IPS-18a (cell line): ENCODE data around the gene CYP4F3.
"Not testable (repeated sequence)": the region's sequence is repeated elsewhere in the genome, so short reads cannot be mapped to it uniquely, and the experiment has no call there.

ENCODE experiments used
- H3K27ac ChIP-seq: one replicate; pipeline ENCODE4 v1.5.1; 2013; ENCODE audit warnings: low read length
- H3K27me3 ChIP-seq: one replicate; pipeline ENCODE4 v1.6.1; 2013; ENCODE audit warnings: mild to moderate bottlenecking, low read length; ENCODE audit not compliant: control insufficient read depth, insufficient read depth
- H3K36me3 ChIP-seq: one replicate; pipeline ENCODE4 v1.6.1; 2013; ENCODE audit warnings: low read depth, low read length; ENCODE audit not compliant: control insufficient read depth
- H3K4me1 ChIP-seq: one replicate; pipeline ENCODE4 v1.6.1; 2013; ENCODE audit warnings: low read depth, low read length; ENCODE audit not compliant: control insufficient read depth
- H3K4me3 ChIP-seq: one replicate; pipeline ENCODE4 v1.5.1; 2013; ENCODE audit warnings: low read length
- H3K9ac ChIP-seq: one replicate; pipeline ENCODE4 v1.6.1; 2013; ENCODE audit warnings: mild to moderate bottlenecking, low read length, moderate library complexity
- H3K9me3 ChIP-seq: one replicate; pipeline ENCODE4 v1.6.1; 2013; ENCODE audit warnings: low read depth, low read length; ENCODE audit not compliant: control insufficient read depth

Gene CYP4F3

GRCh38 chr19:15672580-15673175, 32.0 kb downstream of the CYP4F3 start, which contains the start of gene CYP4F12:
TSS of gene CYP4F12 (plus strand) at chr19:15673087. CDS start at chr19:15673530, 443 bp downstream.
- H3K36me3 ChIP-seq, result no peaks in the 10 kb centered on the region
- H3K4me1 ChIP-seq, result no peaks in the 10 kb centered on the region
- H3K4me3 ChIP-seq, result no peak within 1 kb of the TSS
- no peaks in the 10 kb centered on the region for H3K27me3 ChIP-seq
- H3K27ac ChIP-seq, result no peak within 1 kb of the TSS
- peaks cover 36% of the 10 kb centered on the region for H3K9me3 ChIP-seq
- H3K9ac ChIP-seq, result no peak within 1 kb of the TSS

GRCh38 chr19:15673176-15673654, 32.5 kb downstream of the CYP4F3 start:
- no peak overlapping the region for H3K4me3 ChIP-seq
- no peaks in the 10 kb centered on the region for H3K4me1 ChIP-seq
- H3K27ac ChIP-seq, result no peak overlapping the region

GRCh38 chr19:15675560-15675959, 34.9 kb downstream of the CYP4F3 start:
- Histone ChIP-seq H3K4me1 (no peaks in the 10 kb centered on the region), H3K9ac (no peak overlapping the region), H3K4me3 (no peak overlapping the region), H3K27me3 (no peaks in the 10 kb centered on the region), H3K36me3 (no peaks in the 10 kb centered on the region), H3K9me3 (peaks cover 42% of the 10 kb centered on the region), H3K27ac (no peak overlapping the region)

More at GRCh38 chr19:15673176-15673654, 32.5 kb downstream of the CYP4F3 start:
- H3K9me3 ChIP-seq, result peaks cover 37% of the 10 kb centered on the region
- no peaks in the 10 kb centered on the region for H3K27me3 ChIP-seq
- H3K9ac ChIP-seq, result no peak overlapping the region
- no peaks in the 10 kb centered on the region for H3K36me3 ChIP-seq

- peaks cover 45% of the 10 kb centered on the region for H3K9me3 ChIP-seq
- no peak overlapping the region for H3K4me3 ChIP-seq
These were observed 38.4 kb downstream of the CYP4F3 start for GRCh38 chr19:15679089-15679488.

GRCh38 chr19:15679865-15680264, 39.2 kb downstream of the CYP4F3 start:
- H3K9me3 ChIP-seq, result peaks cover 52% of the 10 kb centered on the region
- not testable (repeated sequence) for H3K27ac ChIP-seq

More at GRCh38 chr19:15679089-15679488, 38.4 kb downstream of the CYP4F3 start:
- no peak overlapping the region for H3K9ac ChIP-seq
- no peaks in the 10 kb centered on the region for H3K36me3 ChIP-seq
- no peaks in the 10 kb centered on the region for H3K4me1 ChIP-seq
- H3K27me3 ChIP-seq, result no peaks in the 10 kb centered on the region
- no peak overlapping the region for H3K27ac ChIP-seq

DNA sequence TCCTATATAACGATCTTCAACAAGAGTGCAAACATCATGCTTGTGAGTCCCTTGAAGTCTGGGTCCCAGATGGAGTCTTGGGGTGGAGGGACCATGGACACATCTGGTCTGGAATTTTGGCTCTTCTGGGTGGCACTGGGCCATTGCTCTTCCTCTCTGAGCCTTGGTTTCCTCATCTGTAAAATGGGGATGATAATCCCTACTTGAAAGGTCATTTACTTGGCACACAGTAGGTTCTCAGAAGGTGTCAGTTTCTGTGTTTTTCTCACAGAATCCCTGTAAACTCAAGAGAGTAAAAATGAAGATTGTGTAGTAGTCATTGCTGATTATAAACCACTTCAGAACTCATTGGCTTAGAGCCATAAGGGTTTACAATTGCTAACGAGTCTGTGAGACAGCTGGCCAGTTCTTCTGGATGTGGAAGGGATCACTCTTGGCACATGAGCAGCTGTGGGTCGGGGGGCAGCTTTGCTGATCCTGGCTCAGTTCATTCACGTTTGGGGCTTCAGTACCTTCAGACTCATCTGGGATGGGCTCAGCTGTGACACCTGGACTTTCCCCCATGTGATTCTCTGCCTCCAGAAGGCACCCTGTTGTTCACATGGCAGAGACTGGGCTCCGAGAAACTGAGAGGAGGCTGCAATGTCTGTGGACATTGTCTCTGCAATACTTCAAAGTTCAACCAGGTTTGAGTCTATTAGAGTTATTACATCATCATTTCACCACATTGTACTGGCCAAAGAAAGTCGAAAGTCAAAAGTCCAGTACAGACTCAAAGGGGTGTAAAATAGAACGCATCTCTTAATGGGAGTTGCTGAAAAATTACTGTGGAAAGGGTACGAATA, 40.0 kb downstream of the CYP4F3 start:
- H3K9me3 ChIP-seq, result peaks cover 51% of the 10 kb centered on the region
- no peaks in the 10 kb centered on the region for H3K4me1 ChIP-seq
- H3K27ac ChIP-seq, result no peak overlapping the region
- H3K4me3 ChIP-seq, result no peak overlapping the region
- H3K36me3 ChIP-seq, result no peaks in the 10 kb centered on the region
- no peaks in the 10 kb centered on the region for H3K27me3 ChIP-seq
- H3K9ac ChIP-seq, result no peak overlapping the region

More at GRCh38 chr19:15679865-15680264, 39.2 kb downstream of the CYP4F3 start:
- not testable (repeated sequence) for H3K9ac ChIP-seq, H3K4me1 ChIP-seq, H3K27me3 ChIP-seq, H3K36me3 ChIP-seq, H3K4me3 ChIP-seq

GRCh38 chr19:15683411-15683810, 42.7 kb downstream of the CYP4F3 start:
- H3K9ac ChIP-seq, result no peak overlapping the region
- no peaks in the 10 kb centered on the region for H3K36me3 ChIP-seq
- no peaks in the 10 kb centered on the region for H3K27me3 ChIP-seq
- peaks cover 43% of the 10 kb centered on the region for H3K9me3 ChIP-seq
- H3K4me3 ChIP-seq, result no peak overlapping the region
- H3K27ac ChIP-seq, result no peak overlapping the region
- H3K4me1 ChIP-seq, result no peaks in the 10 kb centered on the region

DNA sequence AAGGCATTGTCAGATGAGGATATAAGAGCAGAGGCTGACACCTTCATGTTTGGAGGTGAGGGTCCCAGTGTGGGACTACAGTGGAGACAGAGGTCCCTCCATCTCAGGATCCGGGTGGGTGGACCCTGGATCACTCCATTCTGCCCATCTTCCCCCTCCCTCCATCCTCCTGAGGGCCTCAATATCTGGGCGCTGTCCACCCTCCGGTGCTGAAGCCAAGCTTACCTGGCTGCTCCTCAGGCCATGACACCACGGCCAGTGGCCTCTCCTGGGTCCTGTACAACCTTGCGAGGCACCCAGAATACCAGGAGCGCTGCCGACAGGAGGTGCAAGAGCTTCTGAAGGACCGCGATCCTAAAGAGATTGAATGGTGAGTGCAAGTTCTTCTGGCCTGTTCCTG, 44.1 kb downstream of the CYP4F3 start:
- peaks cover 35% of the 10 kb centered on the region for H3K9me3 ChIP-seq
- H3K9ac ChIP-seq, result no peak overlapping the region
- H3K4me3 ChIP-seq, result no peak overlapping the region
- H3K27me3 ChIP-seq, result no peaks in the 10 kb centered on the region
- H3K36me3 ChIP-seq, result no peaks in the 10 kb centered on the region
- H3K4me1 ChIP-seq, result no peaks in the 10 kb centered on the region
- no peak overlapping the region for H3K27ac ChIP-seq

DNA sequence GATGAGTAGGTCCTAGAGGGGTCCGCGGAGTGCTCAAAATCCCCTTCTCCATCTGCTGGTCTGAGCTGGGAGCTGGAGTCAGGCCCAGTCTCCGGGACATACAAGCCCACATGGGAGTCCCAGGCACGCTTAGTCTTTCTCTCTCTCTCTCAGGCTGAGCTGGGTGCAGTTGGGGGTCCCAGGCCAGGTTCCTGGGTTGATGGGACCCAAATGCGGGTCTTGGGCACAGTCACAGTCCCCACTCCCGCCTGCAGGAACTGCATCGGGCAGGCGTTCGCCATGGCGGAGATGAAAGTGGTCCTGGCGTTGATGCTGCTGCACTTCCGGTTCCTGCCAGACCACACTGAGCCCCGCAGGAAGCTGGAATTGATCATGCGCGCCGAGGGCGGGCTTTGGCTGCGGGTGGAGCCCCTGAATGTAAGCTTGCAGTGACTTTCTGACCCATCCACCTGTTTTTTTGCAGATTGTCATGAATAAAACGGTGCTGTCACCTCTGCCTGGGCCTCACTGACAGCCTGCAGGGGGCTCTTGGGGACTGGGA, 56.0 kb downstream of the CYP4F3 start:
- H3K9ac ChIP-seq, result no peak overlapping the region
- H3K9me3 ChIP-seq, result peaks cover 42% of the 10 kb centered on the region
- H3K4me3 ChIP-seq, result no peak overlapping the region
- no peaks in the 10 kb centered on the region for H3K27me3 ChIP-seq
- no peak overlapping the region for H3K27ac ChIP-seq
- no peaks in the 10 kb centered on the region for H3K4me1 ChIP-seq
- H3K36me3 ChIP-seq, result no peaks in the 10 kb centered on the region

GRCh38 chr19:15701757-15702533, 61.2 kb downstream of the CYP4F3 start:
- no peaks in the 10 kb centered on the region for H3K27me3 ChIP-seq
- no peaks in the 10 kb centered on the region for H3K4me1 ChIP-seq
- no peak overlapping the region for H3K9ac ChIP-seq
- no peak overlapping the region for H3K4me3 ChIP-seq
- H3K36me3 ChIP-seq, result no peaks in the 10 kb centered on the region
- H3K27ac ChIP-seq, result no peak overlapping the region
- peaks cover 51% of the 10 kb centered on the region for H3K9me3 ChIP-seq

DNA sequence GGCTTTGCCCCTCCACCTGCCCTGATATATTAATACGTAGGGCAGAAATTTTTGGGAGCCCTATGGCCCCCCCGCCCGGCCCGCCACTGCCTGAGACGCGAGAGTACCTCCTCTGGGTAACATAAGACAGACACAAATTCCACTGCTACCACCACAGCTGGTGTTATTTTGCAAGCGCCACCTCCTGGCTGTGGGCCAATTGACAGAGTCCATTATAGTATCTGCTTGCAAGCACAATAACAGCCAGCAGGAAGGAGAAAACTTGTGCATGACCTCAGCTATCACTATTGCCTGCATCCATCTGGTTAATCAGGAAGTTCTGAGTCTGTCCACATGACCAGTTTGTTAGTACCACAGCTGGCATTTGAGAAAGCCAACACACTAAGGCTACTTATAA, 61.8 kb downstream of the CYP4F3 start:
- Histone ChIP-seq H3K4me1 (no peaks in the 10 kb centered on the region), H3K27ac (no peak overlapping the region), H3K36me3 (no peaks in the 10 kb centered on the region), H3K4me3 (no peak overlapping the region), H3K9ac (no peak overlapping the region), H3K9me3 (peaks cover 48% of the 10 kb centered on the region), H3K27me3 (no peaks in the 10 kb centered on the region)
